Measurements from ENCODE around the gene DSC3.

The DSC3 gene

DNA sequence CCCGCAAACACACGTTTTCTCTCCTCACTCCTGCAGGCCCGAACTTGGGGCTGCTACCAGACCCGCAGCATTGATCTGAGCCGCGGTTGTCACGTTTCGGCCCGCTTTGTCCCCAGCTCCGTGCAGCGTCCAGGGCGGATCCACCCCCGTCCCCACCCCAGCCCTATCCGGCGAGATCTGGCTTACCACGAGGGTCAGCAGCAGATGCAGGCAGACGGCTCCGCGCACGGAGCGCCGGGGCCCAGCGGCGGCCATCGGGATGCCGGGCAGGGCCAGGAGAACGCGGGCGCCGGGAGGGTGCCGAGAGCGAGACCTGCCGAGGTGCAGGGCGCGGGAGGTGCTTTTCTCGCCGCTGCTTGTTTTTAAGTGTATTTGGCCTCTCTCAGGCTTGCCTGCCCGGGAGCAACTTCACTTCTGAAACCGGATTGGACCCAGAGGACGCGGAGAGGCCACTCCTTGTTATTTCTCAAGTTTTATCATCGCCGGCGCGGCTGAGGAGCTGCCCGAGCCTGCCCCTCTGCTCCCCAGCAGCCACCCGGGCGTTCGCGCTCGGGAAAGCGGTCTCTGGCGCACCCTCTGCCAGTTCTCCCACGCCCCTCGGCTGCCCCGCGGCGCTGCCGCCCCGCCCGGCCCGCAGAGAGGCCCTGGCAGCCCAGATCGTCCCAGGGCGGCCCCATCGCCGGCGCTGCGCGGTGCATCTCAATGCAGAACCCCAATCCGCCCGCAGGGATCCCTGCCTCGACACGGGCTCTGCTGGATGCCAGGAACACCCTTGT lies at the start of gene DSC3:
DSC3 (minus strand) TSS at position 337 of the 776 bp plus-strand sequence; CDS start at position 255, 82 bp downstream.
- Mint-ChIP-seq H3K4me1 (ENCODE audit: low read depth) (peaks cover 17% of the 10 kb centered on the region), H3K27me3 (peaks cover 72% of the 10 kb centered on the region), H3K27ac (no peak within 1 kb of the TSS), H3K36me3 (ENCODE audit: low read depth) (no peaks in the 10 kb centered on the region), H3K4me3 (peak within 1 kb of the TSS; percentile 46), H3K9me3 (no peaks in the 10 kb centered on the region)
- intact Hi-C loops (cut with micrococcal nuclease): no loop called here

DNA sequence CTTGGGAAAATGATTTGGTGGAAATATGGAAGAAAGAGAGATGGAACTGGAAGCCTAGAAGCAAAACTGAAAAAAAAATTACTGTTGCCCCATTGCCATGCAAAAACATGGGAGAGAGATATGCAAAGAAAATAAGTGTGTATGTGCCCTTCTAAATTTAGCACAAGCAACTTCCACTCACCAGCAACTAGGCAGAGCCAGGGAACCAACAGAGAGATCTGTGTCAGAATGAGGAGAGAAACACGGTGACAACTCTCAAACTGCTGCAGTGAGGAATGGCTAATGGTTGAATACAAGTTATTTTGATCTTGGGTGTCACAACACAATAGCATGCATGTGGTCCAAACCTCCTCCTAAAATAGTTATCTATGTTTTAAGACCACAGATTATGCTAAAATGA lies 48.8 kb upstream of the DSC3 start:
- H3K9me3 Mint-ChIP-seq: no peaks in the 10 kb centered on the region
- no peak overlapping the region for H3K4me3 Mint-ChIP-seq
- intact Hi-C loops (cut with micrococcal nuclease): no loop called here
- H3K27ac Mint-ChIP-seq: no peak overlapping the region
- H3K4me1 Mint-ChIP-seq (ENCODE audit: low read depth): peaks cover 14% of the 10 kb centered on the region
- H3K36me3 Mint-ChIP-seq (ENCODE audit: low read depth): peaks cover 63% of the 10 kb centered on the region
- H3K27me3 Mint-ChIP-seq: peaks cover 8% of the 10 kb centered on the region

DNA sequence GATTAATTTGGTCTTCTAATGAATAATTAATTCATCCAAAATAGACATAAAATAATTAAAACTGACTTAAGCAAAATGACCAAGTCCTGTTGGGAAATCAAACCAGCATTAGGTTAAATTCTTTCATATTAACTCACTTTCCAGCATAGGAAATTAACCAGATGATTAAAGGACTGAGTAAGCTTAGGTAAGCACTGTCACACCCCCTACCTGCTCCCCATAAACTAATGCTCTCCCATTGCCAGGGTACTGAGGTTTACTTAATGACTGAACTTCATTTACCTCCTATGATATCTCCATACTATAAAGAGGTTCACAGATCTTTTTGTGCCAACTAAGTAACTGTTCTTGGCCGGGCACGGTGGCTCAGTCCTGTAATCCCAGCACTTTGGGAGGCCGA lies 46.0 kb upstream of the DSC3 start:
- intact Hi-C loops (cut with micrococcal nuclease): no loop called here
- no peak overlapping the region for H3K27ac Mint-ChIP-seq
- H3K4me3 Mint-ChIP-seq: no peak overlapping the region
- H3K36me3 Mint-ChIP-seq (ENCODE audit: low read depth): peaks cover 85% of the 10 kb centered on the region
- H3K4me1 Mint-ChIP-seq (ENCODE audit: low read depth): no peaks in the 10 kb centered on the region
- no peaks in the 10 kb centered on the region for H3K9me3 Mint-ChIP-seq
- peaks cover 4% of the 10 kb centered on the region for H3K27me3 Mint-ChIP-seq

DNA sequence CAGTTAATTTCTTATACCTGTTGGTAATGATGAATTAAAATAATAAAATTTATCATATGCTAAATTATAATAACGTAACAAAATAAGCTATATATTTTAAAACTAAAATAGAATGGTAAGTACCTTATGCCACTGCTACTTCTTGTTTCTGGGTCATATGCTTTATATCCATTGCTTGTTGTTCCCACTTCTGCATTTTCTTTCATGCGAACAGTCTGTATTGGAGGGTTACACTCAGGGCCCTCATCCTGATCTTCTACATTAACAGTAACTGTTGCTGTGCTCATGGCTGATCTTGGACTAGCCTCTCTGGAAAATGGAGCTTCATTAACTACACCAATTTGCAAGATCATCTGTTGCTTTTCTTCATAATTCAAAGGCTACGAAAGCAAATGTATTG lies 37.4 kb upstream of the DSC3 start:
- intact Hi-C loops (cut with micrococcal nuclease): loop anchor here (2.0 kb wide), 1 partner anchor 21 kb away; no protein-coding TSS in a partner anchor
- H3K4me3 Mint-ChIP-seq: no peak overlapping the region
- peaks cover 28% of the 10 kb centered on the region for H3K4me1 Mint-ChIP-seq (ENCODE audit: low read depth)
- H3K9me3 Mint-ChIP-seq: peaks cover 7% of the 10 kb centered on the region
- H3K36me3 Mint-ChIP-seq (ENCODE audit: low read depth): peaks cover 71% of the 10 kb centered on the region
- peaks cover 2% of the 10 kb centered on the region for H3K27me3 Mint-ChIP-seq
- peak overlapping the region; percentile 60 for H3K27ac Mint-ChIP-seq

DNA sequence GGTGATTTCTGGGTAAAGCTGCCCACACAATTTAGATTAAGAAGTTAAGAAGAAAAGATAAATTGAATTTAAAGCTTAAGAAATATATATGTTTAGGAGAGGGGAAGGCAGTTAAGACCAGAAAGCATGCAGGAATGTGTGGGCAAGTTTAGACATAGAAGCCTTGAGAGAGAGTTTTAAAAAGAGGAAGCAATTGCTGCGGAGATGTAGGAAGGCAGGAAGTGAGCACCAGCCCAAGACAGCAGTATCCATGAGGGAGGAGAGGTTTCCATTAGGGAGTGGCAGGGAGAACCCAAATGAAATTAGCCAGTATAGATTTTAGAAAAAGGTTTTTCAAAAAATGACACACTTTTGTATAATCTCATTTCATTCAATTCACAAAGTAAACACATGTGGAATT lies 35.3 kb upstream of the DSC3 start:
- Mint-ChIP-seq H3K9me3 (peaks cover 20% of the 10 kb centered on the region), H3K4me1 (ENCODE audit: low read depth) (peaks cover 37% of the 10 kb centered on the region), H3K27me3 (no peaks in the 10 kb centered on the region), H3K36me3 (ENCODE audit: low read depth) (peaks cover 74% of the 10 kb centered on the region), H3K27ac (peak overlapping the region; percentile 18), H3K4me3 (no peak overlapping the region)
- intact Hi-C loops (cut with micrococcal nuclease): no loop called here

DNA sequence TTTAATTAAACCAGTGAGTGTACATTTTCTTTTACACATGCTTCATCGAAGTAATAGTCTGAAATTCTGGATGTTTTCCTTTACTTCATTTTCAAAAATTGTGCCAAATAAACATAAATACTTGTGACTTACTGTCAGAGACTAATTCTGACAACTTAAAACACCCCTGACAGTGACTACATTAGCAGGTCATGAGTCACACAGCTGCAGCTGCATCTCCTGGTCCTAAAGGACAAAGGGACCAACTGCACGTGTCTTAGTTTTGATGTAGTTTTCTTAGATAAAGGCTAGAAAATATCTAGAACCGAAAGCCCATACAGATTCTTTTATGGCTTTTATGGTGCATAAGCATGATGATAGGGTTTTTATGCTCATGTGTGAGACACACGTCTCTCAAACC lies 29.6 kb upstream of the DSC3 start:
- peaks cover 12% of the 10 kb centered on the region for H3K9me3 Mint-ChIP-seq

DNA sequence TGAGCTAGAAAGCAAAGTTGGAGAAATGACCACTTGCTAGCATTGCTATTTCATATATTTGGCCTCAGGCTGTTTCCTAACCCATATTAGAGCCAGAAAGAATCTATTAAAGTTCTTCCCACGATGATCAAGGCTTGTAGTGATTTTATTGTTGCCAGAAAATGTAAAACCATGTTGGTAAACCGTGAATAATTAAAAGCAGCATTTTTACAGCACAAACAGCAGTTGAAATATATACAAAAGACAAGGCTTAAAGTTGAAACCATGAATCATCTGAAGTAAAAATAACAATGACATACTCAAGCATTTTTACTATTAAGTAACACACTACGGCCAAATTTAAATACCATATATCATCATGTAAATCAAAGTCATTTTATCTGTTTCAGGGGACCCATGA lies 27.7 kb upstream of the DSC3 start:
- Mint-ChIP-seq H3K9me3 (peaks cover 12% of the 10 kb centered on the region), H3K27me3 (no peaks in the 10 kb centered on the region), H3K27ac (no peak overlapping the region), H3K36me3 (ENCODE audit: low read depth) (peaks cover 87% of the 10 kb centered on the region), H3K4me1 (ENCODE audit: low read depth) (peaks cover 8% of the 10 kb centered on the region), H3K4me3 (no peak overlapping the region)
- intact Hi-C loops (cut with micrococcal nuclease): no loop called here

More for the DNA sequence above, 29.6 kb upstream of the DSC3 start:
- H3K27ac Mint-ChIP-seq: no peak overlapping the region
- H3K36me3 Mint-ChIP-seq (ENCODE audit: low read depth): peaks cover 94% of the 10 kb centered on the region
- H3K4me3 Mint-ChIP-seq: no peak overlapping the region
- intact Hi-C loops (cut with micrococcal nuclease): no loop called here
- no peaks in the 10 kb centered on the region for H3K27me3 Mint-ChIP-seq
- peaks cover 15% of the 10 kb centered on the region for H3K4me1 Mint-ChIP-seq (ENCODE audit: low read depth)

DNA sequence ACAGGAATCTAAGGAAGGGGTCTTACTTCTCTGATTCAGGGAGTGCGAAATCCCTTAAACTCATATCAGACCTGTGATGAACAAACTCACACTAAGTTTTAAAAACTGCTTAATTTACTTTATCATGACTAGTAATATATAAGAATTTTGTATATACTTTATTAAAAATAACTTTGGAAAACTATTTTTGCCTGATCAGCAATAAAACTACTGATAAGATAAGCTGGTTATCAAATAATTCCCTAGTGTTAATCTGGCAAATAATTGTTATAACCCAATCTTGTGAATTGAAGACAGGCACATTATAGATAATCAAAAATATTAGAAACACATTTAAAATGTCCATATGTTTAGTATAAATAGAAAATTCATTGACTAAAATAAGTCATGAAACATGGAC lies 23.7 kb upstream of the DSC3 start:
- Mint-ChIP-seq H3K9me3 (no peaks in the 10 kb centered on the region), H3K36me3 (ENCODE audit: low read depth) (peaks cover 51% of the 10 kb centered on the region), H3K27me3 (no peaks in the 10 kb centered on the region), H3K4me1 (ENCODE audit: low read depth) (peaks cover 6% of the 10 kb centered on the region), H3K4me3 (no peak overlapping the region), H3K27ac (no peak overlapping the region)
- intact Hi-C loops (cut with micrococcal nuclease): no loop called here

DNA sequence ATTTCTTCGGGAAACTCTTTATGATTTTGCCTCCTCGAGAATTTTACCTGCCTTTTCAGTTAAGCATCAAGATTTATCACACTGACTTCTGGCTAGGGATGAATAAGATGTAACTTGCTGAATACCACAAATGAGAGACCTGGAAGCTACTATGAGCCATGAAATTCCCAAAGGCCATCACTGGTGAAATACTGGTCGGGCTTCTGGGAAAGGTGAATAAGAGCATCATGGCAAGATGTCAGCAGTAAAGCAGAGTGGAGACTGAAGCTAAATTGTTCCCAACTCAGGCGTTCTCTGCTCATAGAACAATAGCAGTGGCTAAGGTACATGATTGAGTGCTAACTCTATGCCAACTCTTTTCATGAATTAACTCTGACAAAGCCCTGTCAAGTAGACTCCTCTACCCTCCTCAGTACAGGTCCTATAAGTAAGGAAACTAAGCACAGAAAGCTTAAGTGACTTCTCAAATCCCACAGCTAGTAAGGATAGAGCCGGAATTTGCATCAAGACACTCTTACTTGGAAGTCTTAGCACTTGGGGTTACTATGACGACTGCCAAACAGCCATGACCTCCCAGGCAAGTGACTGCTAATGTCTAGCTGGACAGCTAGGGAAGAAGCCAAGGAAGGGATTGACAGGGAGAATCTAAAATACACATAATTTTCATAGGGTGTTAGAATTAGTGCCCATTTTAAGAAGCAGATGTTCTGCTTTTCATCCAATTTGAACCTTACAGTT lies 22.7 kb upstream of the DSC3 start:
- H3K27ac Mint-ChIP-seq: no peak overlapping the region
- H3K27me3 Mint-ChIP-seq: no peaks in the 10 kb centered on the region
- no peaks in the 10 kb centered on the region for H3K9me3 Mint-ChIP-seq
- peaks cover 43% of the 10 kb centered on the region for H3K36me3 Mint-ChIP-seq (ENCODE audit: low read depth)
- H3K4me1 Mint-ChIP-seq (ENCODE audit: low read depth): peaks cover 6% of the 10 kb centered on the region
- H3K4me3 Mint-ChIP-seq: no peak overlapping the region
- intact Hi-C loops (cut with micrococcal nuclease): no loop called here

DNA sequence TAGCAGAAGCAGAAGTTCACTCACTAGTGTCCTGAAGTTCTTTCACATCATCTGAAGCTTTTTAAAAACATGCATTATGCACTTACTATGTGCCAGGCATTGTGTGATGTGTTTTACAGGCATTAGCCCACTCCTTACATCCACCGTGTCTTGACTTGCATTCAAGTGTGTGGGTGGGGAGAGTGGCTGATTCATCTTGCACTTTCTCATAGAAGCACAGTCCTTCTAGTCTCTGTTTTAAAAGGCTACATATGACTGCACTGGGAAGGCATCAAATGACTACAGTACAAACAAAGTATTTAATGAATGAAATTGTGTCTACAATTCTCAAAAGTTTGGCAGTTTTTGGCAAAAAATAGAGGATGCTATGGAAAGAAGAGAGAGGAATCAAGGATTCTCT lies 21.6 kb upstream of the DSC3 start:
- Mint-ChIP-seq H3K4me3 (no peak overlapping the region), H3K4me1 (ENCODE audit: low read depth) (peaks cover 6% of the 10 kb centered on the region), H3K27ac (no peak overlapping the region), H3K27me3 (no peaks in the 10 kb centered on the region), H3K36me3 (ENCODE audit: low read depth) (peaks cover 32% of the 10 kb centered on the region), H3K9me3 (no peaks in the 10 kb centered on the region)
- intact Hi-C loops (cut with micrococcal nuclease): no loop called here

DNA sequence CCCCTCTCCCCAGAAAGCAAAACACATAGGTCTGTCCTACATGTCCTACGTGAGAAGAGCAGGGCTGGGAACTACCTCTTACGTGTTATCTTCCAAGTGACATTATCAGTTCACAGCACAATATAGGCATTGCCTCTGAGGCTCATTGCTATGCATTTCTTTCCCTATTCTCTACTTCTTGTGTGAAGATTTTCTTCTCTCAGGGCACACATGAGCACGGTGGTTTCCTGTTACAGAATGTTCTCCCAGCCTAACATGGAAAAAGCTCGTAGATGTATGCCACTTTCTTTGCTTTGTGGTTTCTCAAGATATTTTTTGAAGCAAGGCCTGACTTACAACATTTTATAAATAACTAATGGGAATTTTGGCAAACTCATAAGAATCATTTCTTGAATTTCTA lies 19.4 kb upstream of the DSC3 start:
- Mint-ChIP-seq H3K36me3 (ENCODE audit: low read depth) (peaks cover 11% of the 10 kb centered on the region), H3K4me1 (ENCODE audit: low read depth) (peaks cover 6% of the 10 kb centered on the region), H3K4me3 (no peak overlapping the region), H3K27ac (no peak overlapping the region), H3K27me3 (peaks cover 1% of the 10 kb centered on the region), H3K9me3 (no peaks in the 10 kb centered on the region)
- intact Hi-C loops (cut with micrococcal nuclease): no loop called here

DNA sequence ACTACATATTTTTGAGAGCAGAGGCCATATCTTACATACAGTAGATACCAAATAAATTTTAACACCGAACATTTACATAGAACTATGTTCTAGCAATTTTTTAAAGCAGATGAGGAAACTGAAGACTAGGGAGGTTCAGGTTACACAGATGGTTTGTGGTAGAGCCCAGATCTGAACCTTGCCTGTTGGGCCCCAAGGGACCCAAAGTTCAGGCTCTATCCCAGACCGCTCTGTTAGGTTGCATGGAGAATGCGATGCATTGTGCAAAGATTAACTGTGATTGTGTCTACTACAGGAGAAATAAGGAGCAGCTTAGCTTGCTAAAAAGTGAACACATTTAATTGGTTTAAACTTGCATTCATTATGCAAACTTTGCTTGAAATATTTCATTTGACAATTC lies 16.4 kb upstream of the DSC3 start:
- H3K27me3 Mint-ChIP-seq: peaks cover 11% of the 10 kb centered on the region
- no peak overlapping the region for H3K27ac Mint-ChIP-seq
- intact Hi-C loops (cut with micrococcal nuclease): no loop called here
- H3K4me3 Mint-ChIP-seq: no peak overlapping the region
- H3K36me3 Mint-ChIP-seq (ENCODE audit: low read depth): no peaks in the 10 kb centered on the region
- H3K9me3 Mint-ChIP-seq: no peaks in the 10 kb centered on the region
- no peaks in the 10 kb centered on the region for H3K4me1 Mint-ChIP-seq (ENCODE audit: low read depth)

DNA sequence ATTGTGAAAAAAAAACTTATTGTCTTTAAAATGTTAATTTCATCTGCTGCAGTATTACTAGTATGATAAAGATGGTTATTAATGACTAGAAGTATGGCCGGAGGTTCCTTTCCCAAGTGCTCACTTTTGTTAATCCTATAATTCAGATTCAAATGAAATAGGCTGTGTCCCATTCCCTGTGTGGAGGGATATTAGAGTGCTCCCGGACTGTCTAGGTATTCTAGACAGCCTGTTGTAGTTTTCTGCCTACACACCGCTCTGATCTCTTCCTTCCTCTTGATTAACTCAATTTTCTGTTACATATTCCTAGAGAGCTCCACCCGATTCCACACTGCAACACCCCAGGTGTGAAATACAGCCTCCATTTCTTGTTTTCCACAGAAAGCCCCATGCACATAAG lies 15.4 kb upstream of the DSC3 start:
- Mint-ChIP-seq H3K4me1 (ENCODE audit: low read depth) (no peaks in the 10 kb centered on the region), H3K36me3 (ENCODE audit: low read depth) (no peaks in the 10 kb centered on the region), H3K27me3 (peaks cover 11% of the 10 kb centered on the region), H3K9me3 (peaks cover 2% of the 10 kb centered on the region), H3K4me3 (no peak overlapping the region), H3K27ac (no peak overlapping the region)
- intact Hi-C loops (cut with micrococcal nuclease): no loop called here

DNA sequence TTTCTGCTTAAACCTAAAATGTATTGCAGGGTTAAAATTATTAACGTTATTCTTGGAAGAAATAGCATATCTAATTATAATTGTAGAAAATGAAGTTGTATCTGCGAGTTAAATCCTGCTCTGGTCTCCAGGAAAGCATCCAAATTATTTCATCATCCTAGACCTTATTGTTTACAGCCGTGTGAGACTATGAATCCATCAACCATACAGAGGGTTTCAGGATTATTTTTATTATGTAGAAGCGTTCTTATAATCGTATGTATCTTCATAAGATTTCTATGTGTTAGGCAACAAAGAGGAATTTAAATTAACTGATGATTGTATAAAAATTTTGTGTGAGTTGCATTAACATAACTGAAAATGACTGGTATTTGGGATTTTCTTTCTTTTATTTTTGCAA lies 14.5 kb upstream of the DSC3 start:
- Mint-ChIP-seq H3K4me1 (ENCODE audit: low read depth) (no peaks in the 10 kb centered on the region), H3K27me3 (peaks cover 11% of the 10 kb centered on the region), H3K9me3 (peaks cover 6% of the 10 kb centered on the region), H3K36me3 (ENCODE audit: low read depth) (no peaks in the 10 kb centered on the region), H3K4me3 (no peak overlapping the region), H3K27ac (no peak overlapping the region)
- intact Hi-C loops (cut with micrococcal nuclease): no loop called here

Data from dendritic cell treated with granulocyte-macrophage colony-stimulating factor and Interleukin-4, amounts not matched to agents 40 ng/mL and 50 ng/mL, for 4 days (primary cell).